GM12878 (cell line): Measurements from ENCODE around the gene CCDC12. TPM values are rescaled to one million over a fixed set of nuclear protein-coding genes. Genes with fewer than 3 reads are reported as not detected.
A peak's percentile ranks its signal among the peaks of the same experiment; 100 is the strongest.

ENCODE experiments used
- ATAC-seq: fragments of 200-7000 bp; cut with Tn5 transposase; 3 replicates; pipeline ENCODE4 v1.9.1; 2020; ENCODE audit warnings: mild to moderate bottlenecking, moderate library complexity
- BruUV-seq: library from RNA; stranded (reverse); fragments of 400-500 nt; replicated peaks from 2 replicates; lab custom pipeline; 2021; lab: Mats Ljungman, UMichigan
- CTCF ChIA-PET: fragments of 300-600 bp; sonication (Branson Sonifier 250); formaldehyde crosslinking; extraction: SDS; loops from one replicate; lab custom pipeline; 2021; ENCODE audit warnings: inconsistent platforms; lab: Yijun Ruan, JAX
- POLR2A ChIA-PET: fragments of 350-600 bp; formaldehyde crosslinking; extraction: SDS; loops from one replicate; lab custom pipeline; 2021; ENCODE audit warnings: inconsistent platforms; lab: Charles Lee
- RAD21 ChIA-PET: fragments of 300-600 bp; sonication (Branson Sonifier 250); formaldehyde crosslinking; loops from one replicate; lab custom pipeline; 2023; ENCODE audit warnings: antibody characterized with exemption; ENCODE audit not compliant: unreplicated experiment; lab: Charles Lee
- SMC1A ChIA-PET: fragments of 300-600 bp; sonication (Branson Sonifier 250); formaldehyde crosslinking; loops from one replicate; lab custom pipeline; 2023; ENCODE audit not compliant: unreplicated experiment, uncharacterized antibody; lab: Charles Lee
- DNase-seq: peaks from one replicate; pipeline ENCODE4 v3.0.0-alpha.2; 2011; ENCODE audit warnings: low read depth, low spot score
- FAIRE-seq: peaks from 3 replicates; lab custom pipeline; 2011; peaks lifted over from hg19 to GRCh38; lab: Jason Lieb, UNC
- H2AFZ ChIP-seq: 2 replicates; pipeline ENCODE4 v1.6.0; 2011; ENCODE audit warnings: low read depth, low read length, control low read depth; ENCODE audit not compliant: control insufficient read depth
- H3K27ac ChIP-seq: 2 replicates; pipeline ENCODE4 v1.5.1; 2011; ENCODE audit warnings: control low read depth; ENCODE audit not compliant: control insufficient read depth, insufficient read depth
- H3K27me3 ChIP-seq, 2 experiments: replicated peaks in 1 of 2; 2 replicates each; pipeline versions ENCODE4 v1.6.0 to v1.6.1; 2011; ENCODE audit warnings: low read length in 1 of 2; ENCODE audit not compliant: control insufficient read depth in 2 of 2, insufficient read depth in 2 of 2
- H3K36me3 ChIP-seq, 2 experiments: 2 replicates each; pipeline ENCODE4 v1.5.1; 2011; ENCODE audit warnings: low read length in 1 of 2; ENCODE audit not compliant: control insufficient read depth in 2 of 2, insufficient read depth in 2 of 2
- H3K4me1 ChIP-seq: 2 replicates; pipeline ENCODE4 v1.6.1; 2011; ENCODE audit warnings: mild to moderate bottlenecking, low read length, moderate library complexity, mixed read lengths; ENCODE audit not compliant: control insufficient read depth, insufficient read depth
- H3K4me2 ChIP-seq: 2 replicates; pipeline ENCODE4 v1.6.0; 2011; ENCODE audit warnings: control low read depth; ENCODE audit not compliant: control insufficient read depth, insufficient read depth
- H3K4me3 ChIP-seq: fragments of 200-600 bp; sonication (generic); 2 replicates; pipeline ENCODE4 v1.5.1; 2016
- H3K79me2 ChIP-seq: 2 replicates; pipeline ENCODE4 v1.6.0; 2011; ENCODE audit warnings: low read length; ENCODE audit not compliant: control insufficient read depth, insufficient read depth
- H3K9ac ChIP-seq: 2 replicates; pipeline ENCODE4 v1.8.0; 2011; ENCODE audit warnings: low read length, control low read depth, mixed read lengths; ENCODE audit not compliant: control insufficient read depth, insufficient read depth
- H3K9me3 ChIP-seq: replicated peaks from 3 replicates; pipeline ENCODE4 v1.5.1; 2011; ENCODE audit warnings: mild to moderate bottlenecking, low read length; ENCODE audit not compliant: control insufficient read depth, insufficient read depth
- H4K20me1 ChIP-seq: 2 replicates; pipeline ENCODE4 v1.6.0; 2011; ENCODE audit not compliant: control insufficient read depth, insufficient read depth
- NFIC ChIP-seq: IDR thresholded peaks from 2 replicates; pipeline ENCODE4 v1.6.1; 2012; ENCODE audit warnings: low read depth, mild to moderate bottlenecking, inconsistent platforms, low read length, moderate library complexity
- NKRF ChIP-seq: fragments of 450-650 bp; conservative IDR thresholded peaks from 2 replicates; pipeline ENCODE4 v1.6.1; 2017; ENCODE audit warnings: mild to moderate bottlenecking, moderate library complexity
- PBX3 ChIP-seq: IDR thresholded peaks from 2 replicates; pipeline ENCODE4 v1.6.1; 2011; ENCODE audit warnings: mild to moderate bottlenecking, low read depth, low read length, moderate library complexity; ENCODE audit not compliant: insufficient replicate concordance
- PKNOX1 ChIP-seq: fragments of 450-650 bp; IDR thresholded peaks from 2 replicates; pipeline ENCODE4 v1.6.1; 2016; ENCODE audit warnings: mild to moderate bottlenecking
- SUPT20H ChIP-seq: IDR thresholded peaks from 2 replicates; pipeline ENCODE4 v1.6.1; 2011; ENCODE audit warnings: low read depth, mild to moderate bottlenecking, low read length, moderate library complexity, borderline replicate concordance; ENCODE audit not compliant: control insufficient read depth
- WRNIP1 ChIP-seq: IDR thresholded peaks from 2 replicates; pipeline ENCODE4 v1.6.1; 2011; ENCODE audit warnings: low read depth, low read length, improper control_type of control experiment, borderline replicate concordance
- WGBS: methylation state at CpG from one replicate; pipeline ENCODE4 v1.1.6; 2016; ENCODE audit warnings: low lambda C conversion rate; ENCODE audit not compliant: insufficient replicate concordance, insufficient coverage; ENCODE audit errors: missing lambda C conversion rate; 5-methylcytosine and 5-hydroxymethylcytosine counted together
- in situ Hi-C: fragments of 300-500 bp; cut with MboI; formaldehyde crosslinking; loops from 9 replicates; pipeline ENCODE4 v1.14.3; 2018; ENCODE audit warnings: mixed read lengths
- intact Hi-C: fragments of 100-400 bp; cut with micrococcal nuclease; formaldehyde crosslinking; loops from one replicate; pipeline ENCODE4 v1.14.2; 2022; ENCODE audit not compliant: unreplicated experiment
- polyA plus RNA-seq, 11 experiments: library from polyadenylated mRNA; depleted of rRNA in 4 of 11; unstranded in 6 of 11; stranded (reverse) in 5 of 11; fragments of >200 nt; fragmentation: Nextera tagmentation in 4 of 11; fragmentation: Illumina TruSeq in 1 of 11; extraction: Ambion mirVana in 4 of 11; extraction: Trizol in 1 of 11; gene quantifications; 1 replicate in 1 of 11; 2 replicates in 10 of 11; pipeline versions ENCODE4 v1.2.1 to v1.2.3, GENCODE V29; 2011 to 2016; ENCODE audit warnings: inconsistent platforms in 2 of 11, missing spikeins in 2 of 11, low read depth in 1 of 11
- total RNA-seq, 4 experiments: library from RNA; depleted of rRNA in 3 of 4; stranded (reverse); fragments of >200 nt in 3 of 4; fragmentation: Illumina TruSeq in 1 of 4; extraction: Trizol in 1 of 4; gene quantifications; 2 replicates each; pipeline versions ENCODE4 v1.2.1 to v1.2.3, GENCODE V29; 2013 to 2021

The CCDC12 gene
- total and polyA plus RNA-seq, 10 of the 15 experiments (the other 5 are each of a cell fraction or from before 2014, with no cell fraction given), result 9.2 to 91.4 (median 61.3) TPM

GRCh38 chr3:46993292-46993691, 16.7 kb upstream of the CCDC12 start:
- ATAC-seq, result no peak
- SMC1A ChIA-PET, result interaction anchor here (0.6 to 1.6 kb wide), 4 partner anchors 29 to 62 kb away, joined by 3 to 6 read pairs (median 4); no protein-coding TSS in a partner anchor
- H2AFZ ChIP-seq, result no peak overlapping the region
- H3K4me2 ChIP-seq, result no peak overlapping the region
- TF ChIP-seq NFIC, result no peak
- TF ChIP-seq PKNOX1, result peak; percentile 36; the same call in 1 of the 2 replicates
- BruUV-seq, result no TSS peak
- WGBS, result 47% methylated on average over 2 of the region's 2 CpGs
- H3K79me2 ChIP-seq, result peaks cover 17% of the 10 kb centered on the region
- CTCF ChIA-PET, result interaction anchor here (0.9 to 1.5 kb wide), 6 partner anchors 24 to 146 kb away, joined by 3 to 6 read pairs (median 3); no protein-coding TSS in a partner anchor
- RAD21 ChIA-PET, result interaction anchor here (1.2 kb wide), 1 partner anchor 17 kb away, joined by 3 read pairs; the partner anchor contains the start of gene CCDC12
- no peaks in the 10 kb centered on the region for H4K20me1 ChIP-seq
- H3K4me1 ChIP-seq, result peaks cover 34% of the 10 kb centered on the region
- H3K36me3 ChIP-seq, result peaks cover 17 to 24% of the 10 kb centered on the region in 2 experiments; a peak in 3 of 4 replicates
- no peak overlapping the region; the same call in 1 of the 2 replicates for H3K27ac ChIP-seq
- POLR2A ChIA-PET, result interaction anchor here (1.4 to 1.8 kb wide), 2 partner anchors 16 to 67 kb away, joined by 3 to 6 read pairs; no protein-coding TSS in a partner anchor
- no peak overlapping the region for H3K4me3 ChIP-seq
- in situ Hi-C loops (no loop called here), intact Hi-C loops (no loop called here)
- no peak overlapping the region for H3K9ac ChIP-seq
- DNase-seq, result no peak
- no peaks in the 10 kb centered on the region for H3K9me3 ChIP-seq
- H3K27me3 ChIP-seq, result no peaks in the 10 kb centered on the region
- no peak for FAIRE-seq

GRCh38 chr3:46992231-46992630, 15.7 kb upstream of the CCDC12 start:
- TF ChIP-seq PBX3, result no peak
- TF ChIP-seq SUPT20H, result no peak
- no peak for TF ChIP-seq WRNIP1
- no peak for TF ChIP-seq NKRF
- Histone ChIP-seq H4K20me1 (no peaks in the 10 kb centered on the region), H3K9me3 (no peaks in the 10 kb centered on the region), H3K4me3 (no peak overlapping the region), H3K27ac (no peak overlapping the region), H3K36me3 (peaks cover 17 to 24% of the 10 kb centered on the region in 2 experiments; a peak in 3 of 4 replicates), H3K4me2 (no peak overlapping the region), H3K9ac (no peak overlapping the region; the same call in 1 of the 2 replicates), H3K4me1 (peaks cover 44% of the 10 kb centered on the region), H3K27me3 (no peaks in the 10 kb centered on the region), H2AFZ (no peak overlapping the region), H3K79me2 (peaks cover 27% of the 10 kb centered on the region)
- DNase-seq (no peak), FAIRE-seq (no peak), ATAC-seq (no peak)
- in situ Hi-C loops, result no loop called here
- RAD21 ChIA-PET, result interaction anchor here (0.9 kb wide), 1 partner anchor 66 kb away, joined by 3 read pairs; no protein-coding TSS in a partner anchor
- 94% methylated on average over 9 of the region's 9 CpGs for WGBS
- CTCF ChIA-PET, result interaction anchor here (1.2 to 1.5 kb wide), 2 partner anchors 33 to 83 kb away, joined by 3 to 6 read pairs; no protein-coding TSS in a partner anchor
- SMC1A ChIA-PET, result interaction anchor here (0.6 to 1.6 kb wide), 5 partner anchors 36 to 69 kb away, joined by 3 to 6 read pairs (median 4); no protein-coding TSS in a partner anchor
- POLR2A ChIA-PET, result interaction anchor here (0.6 to 1.8 kb wide), 4 partner anchors 15 to 157 kb away, joined by 3 to 6 read pairs (median 4); partner anchors contain the start of gene CCDC12
- BruUV-seq, result no TSS peak
- intact Hi-C loops, result no loop called here
